Non-pigmented ciliary epithelial cell (primary cell): ENCODE results near the gene CYB561D2.

Source experiments
- DNase-seq: peaks from one replicate; pipeline ENCODE4 v3.0.0-alpha.2; 2010; ENCODE audit warnings: low read depth

Gene CYB561D2

DNA sequence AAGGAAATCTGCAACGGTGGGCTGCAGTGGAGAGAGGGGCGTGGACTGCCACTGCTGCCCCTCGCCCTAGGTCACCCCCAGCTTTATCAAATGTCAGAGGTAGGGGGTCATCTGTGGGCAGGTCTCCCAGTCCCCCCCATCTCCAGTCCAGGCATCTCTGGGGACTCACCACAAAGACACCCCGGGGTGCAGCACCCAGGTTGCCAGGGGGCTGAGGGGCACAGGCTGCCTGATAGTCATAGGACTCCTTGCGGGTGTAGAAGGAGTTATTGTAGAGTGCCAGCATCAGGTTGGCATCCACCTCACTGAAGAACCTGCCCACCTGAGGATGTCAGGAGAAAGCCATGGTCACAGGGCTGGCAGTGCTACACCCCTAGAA is 15.2 kb downstream of the CYB561D2 start:
- DNase-seq, result no peak

DNA sequence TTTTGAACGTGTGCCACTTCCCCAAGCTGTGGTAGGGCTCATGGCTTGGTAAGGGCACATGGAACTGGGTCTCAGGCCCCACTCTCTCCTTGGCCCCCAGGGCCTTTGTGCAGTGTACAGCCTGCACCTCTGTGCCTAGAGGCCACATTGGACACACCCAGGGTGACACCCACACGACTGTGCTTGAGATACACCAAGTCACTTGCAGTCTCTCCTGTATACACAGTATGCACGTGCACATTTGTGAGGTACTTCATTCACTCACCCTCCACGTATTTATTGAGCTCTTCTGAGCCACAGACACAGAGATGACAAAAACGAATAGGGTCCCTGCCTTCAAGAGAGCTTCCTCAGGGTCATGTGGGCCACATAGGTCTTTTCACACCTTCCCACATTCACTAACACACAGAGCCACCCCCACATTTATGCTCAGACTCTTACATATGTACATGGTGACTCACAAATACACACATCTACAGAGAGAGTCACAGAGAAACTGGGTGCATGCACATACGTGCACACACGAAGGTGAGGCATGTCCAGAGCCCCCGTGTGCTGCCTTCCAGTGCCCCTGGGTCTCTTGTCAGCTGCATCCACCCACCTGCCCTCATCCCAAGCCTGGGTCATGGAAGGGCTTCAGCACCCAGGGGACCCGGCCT is 18.5 kb downstream of the CYB561D2 start:
- no peak for DNase-seq

DNA sequence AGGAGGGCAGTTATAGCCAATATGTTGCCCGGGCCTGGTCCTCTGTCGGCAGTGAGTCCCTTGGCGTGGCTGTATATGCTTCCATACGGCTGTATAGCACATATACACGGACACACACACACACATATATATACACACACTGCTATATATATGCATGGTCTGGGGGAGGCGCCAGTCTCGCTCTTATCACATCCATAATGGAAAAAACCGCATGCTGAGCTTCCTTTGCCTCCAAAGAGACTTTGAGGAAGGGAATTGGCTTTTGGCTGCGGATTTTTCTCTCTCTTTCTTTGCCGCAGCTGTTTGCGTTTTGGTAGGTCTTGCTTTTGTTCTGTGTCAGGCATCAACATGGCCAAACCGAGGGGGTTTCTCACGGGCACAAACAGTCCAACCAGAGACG is 19.9 kb downstream of the CYB561D2 start:
- DNase-seq, result no peak

DNA sequence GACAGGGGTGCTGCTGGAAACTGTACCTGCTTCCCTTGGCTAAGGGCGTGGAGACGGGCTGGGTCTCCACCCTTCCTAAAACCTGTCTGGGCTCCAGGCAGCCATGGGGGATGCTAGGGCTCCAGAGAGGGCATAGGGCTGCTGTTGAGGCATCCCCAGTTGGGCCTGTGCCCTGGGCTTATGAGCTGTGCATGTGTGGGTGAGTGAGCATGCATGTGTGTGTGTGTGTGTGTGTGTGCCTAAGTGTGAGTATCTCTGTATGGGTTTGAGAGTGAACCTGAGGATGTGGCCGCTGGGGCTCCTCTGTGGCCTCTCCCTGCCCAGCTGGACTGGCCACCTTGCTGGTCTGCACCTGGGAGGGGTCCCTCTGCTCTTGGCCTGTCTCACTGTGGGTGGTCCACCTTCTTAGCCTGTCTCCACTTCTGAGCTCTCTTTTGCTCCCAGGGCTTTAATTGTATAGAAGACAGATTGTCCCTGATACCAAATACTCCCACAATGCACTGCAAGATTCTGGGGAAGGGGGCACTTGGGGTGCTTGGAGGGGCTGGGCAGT is 20.5 kb downstream of the CYB561D2 start:
- no peak for DNase-seq

DNA sequence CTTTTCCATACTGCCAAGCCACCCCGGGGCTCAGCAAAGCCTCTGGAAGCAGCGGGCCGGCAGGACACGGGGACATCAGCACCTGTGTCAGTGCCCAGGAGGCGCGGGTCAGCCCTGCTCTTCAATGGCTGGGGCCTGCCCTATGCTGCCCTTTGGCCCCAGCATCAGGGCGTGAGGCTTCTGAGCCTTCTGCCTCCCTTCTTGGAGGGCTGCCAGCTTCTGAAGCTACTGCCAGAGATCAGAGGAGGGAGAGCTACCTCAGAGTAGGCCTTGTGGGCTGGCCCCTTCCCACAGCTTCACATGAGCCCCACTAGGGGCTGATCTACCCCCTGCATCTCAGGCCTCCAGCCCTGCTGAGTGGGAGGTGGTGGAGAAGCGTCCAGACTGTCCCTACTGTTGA is 21.7 kb downstream of the CYB561D2 start:
- no peak for DNase-seq

DNA sequence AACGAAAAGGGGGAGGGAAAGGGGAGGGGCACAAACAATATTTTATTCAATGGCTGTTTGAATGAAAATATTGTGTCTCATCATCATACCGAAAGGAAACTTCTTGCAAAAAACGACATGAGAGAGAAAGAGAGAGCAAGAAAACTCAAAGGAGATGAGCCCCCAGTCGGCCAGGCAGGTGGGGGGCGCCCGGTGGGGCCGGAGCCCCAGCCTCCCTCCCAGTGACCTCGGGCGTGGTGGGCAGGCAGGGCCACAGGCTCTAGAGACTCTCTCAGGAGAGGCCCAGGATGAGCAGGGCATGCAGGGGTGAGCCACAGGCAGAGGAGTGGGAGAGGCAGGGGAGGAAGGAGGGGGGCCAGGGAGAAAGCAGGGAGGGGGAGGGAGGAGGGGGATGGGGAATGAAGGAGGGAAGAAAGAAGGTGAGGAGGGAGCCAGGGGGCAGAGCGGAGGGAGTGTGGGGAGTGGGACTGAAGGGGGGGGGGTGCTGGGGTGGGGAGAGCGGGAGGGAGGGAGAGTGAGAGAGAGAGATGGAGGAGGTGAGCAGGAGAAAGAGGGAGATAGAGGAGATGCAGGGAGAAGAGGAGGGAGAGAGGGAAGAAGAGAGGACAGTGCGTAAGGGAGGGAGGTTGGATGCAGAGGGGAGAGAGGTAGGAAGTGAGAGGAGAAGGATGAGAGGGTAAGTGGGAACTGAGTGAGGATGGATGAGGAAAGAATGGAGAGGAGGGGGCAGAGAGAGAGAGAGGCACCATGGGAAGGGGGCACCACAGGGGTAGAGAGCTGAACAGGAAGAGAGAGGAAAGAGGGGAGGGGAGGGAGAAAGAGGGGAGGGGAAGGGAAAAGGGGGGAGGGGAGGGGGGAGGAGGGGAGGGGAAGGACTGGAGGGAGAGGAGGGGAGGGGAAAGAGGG is 22.7 kb downstream of the CYB561D2 start:
- DNase-seq, result no peak

DNA sequence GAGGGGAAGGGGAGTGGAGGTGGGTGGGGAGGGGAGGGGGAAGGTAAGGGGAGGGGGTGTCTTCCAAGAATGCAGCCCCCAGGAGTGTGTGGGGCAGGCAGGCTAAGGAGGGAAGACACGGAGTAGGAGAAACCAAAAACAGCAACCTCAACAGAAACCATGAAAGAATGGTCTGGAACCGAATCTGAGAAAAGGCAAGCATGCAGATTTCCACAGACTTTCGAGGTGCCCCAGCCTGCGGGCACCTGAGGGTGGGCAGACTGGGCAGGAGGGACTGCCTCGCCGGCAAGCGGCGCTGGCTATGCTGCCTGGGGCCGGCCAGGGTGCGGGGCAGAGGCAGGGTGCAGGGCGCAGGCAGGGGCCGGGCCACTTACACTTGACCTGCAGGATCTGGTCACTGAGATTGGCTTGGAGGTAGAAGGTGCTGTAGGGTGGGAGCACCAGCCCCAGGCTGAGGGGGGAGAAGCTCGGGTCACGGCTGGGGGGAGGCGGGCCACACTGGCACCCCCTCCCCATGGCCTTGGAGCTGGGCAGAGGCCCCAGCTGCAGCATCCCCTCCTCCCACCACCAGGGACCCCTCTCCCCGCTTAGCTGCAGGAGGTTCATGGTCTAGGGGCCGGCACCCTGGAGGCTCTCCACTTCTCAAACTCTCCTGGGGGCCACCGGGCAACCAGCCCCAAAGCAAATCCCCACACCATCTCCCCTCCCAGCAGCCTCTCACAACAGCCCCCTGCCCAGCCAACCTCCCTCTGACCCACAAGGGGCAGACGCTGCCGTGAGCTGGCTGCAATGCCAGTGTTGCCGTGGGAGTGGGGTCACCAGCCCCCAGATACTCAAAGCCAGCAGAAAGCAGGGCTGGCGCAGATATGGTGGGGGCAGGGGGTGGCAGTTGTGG is 23.9 kb downstream of the CYB561D2 start:
- no peak for DNase-seq

DNA sequence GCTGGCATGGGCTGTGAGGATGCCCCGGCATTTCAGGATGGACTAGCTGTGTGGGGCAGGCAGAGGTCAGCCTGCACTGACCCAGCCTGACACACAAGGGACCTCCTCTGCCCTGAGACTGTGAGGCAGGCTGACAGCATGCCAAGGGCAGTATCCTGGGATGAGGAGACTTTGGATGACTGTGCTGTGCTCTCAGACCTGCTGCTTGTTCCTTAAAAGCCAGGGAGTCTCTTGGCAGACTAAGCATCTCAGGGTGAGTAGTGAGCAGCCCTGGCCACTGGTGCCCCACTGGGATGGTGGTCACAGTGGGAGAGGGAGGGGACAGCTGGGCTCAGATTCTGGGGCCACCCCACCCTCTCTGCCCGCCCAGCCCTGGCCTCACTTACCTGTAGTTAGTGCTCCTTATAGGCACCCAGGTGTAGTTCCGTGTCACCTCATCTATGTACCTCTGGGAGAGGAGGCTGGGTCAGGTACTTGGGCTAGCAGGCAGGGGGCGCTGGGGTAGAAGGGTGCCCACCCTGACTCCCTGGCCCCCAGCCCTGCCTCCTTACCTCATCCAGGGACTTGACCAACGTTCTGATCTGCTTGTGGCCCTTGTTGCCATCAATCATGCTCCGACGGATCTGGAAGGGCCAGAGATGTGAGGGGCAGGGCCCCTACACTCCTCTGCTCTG is 24.7 kb downstream of the CYB561D2 start:
- DNase-seq, result no peak

DNA sequence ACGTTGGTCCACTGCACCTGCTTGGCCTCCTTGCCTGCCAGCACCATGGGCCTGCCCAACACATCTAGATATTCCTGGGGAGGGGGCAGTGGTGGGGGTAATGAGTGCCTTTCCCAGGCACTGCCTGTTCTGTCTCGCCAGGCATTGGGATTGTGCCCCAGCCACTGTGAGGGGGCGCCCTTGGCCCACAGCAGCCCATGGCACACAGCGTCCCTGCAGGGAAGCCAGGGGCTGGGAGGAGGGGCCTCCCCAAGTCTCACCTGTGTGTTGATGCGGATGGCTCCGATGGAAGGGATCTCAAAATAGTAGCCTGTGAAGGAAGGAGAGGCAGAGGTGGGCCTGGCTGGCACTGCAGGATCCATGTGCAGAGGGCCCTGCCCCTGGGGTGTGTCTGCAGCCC is 27.4 kb downstream of the CYB561D2 start:
- no peak for DNase-seq

DNA sequence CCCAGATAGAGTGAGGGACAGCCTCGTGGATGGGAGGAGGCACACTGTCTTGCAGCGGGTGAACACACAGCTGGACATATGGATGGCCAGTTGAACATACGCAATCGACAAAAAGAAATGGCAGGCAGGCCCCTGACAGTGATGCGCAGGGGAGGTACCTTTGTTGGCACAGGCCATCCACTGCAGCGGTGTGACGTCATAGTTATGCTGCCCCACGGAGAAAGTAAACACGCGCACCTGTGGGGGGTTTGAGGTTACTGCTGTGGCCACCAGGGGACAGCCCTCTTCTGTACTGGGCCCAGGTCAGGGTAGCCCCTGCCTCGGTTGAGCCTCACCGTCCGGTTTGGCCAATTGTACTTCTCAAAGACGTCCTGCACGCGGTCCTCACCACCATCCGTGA is 28.1 kb downstream of the CYB561D2 start:
- no peak for DNase-seq

DNA sequence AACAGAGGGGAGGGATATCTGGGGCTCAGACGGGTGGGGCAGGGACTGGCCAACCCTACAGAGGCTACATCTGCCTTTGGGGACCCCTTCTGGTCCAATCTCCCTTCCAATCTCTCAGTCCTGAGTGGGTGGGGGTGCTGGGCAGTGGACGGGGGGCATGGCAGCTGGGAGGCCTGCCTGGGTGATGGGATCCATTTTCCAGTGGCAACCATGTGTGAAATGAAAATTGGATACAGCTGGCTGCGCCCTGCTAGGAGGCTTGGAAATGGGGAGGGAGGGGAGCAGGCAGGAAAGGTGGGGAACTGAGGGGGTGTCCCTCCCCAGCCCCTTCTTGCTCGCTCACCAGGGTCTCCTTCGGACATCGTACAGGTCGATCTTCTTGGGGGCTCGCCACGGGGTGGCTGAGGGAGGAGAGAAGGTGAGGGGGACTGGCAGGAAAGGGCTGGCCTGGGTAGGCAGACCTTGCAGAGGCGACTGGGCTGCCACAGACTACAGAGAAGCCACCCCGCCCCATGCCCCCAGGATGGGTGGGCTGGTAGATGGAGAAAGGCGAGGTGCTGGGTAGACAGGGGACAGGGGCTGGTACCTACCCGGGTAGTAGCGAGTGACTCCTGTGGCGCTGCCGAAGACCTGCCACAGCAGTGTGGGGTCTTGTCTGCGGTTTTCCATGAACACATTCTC is 29.9 kb downstream of the CYB561D2 start:
- DNase-seq, result no peak

DNA sequence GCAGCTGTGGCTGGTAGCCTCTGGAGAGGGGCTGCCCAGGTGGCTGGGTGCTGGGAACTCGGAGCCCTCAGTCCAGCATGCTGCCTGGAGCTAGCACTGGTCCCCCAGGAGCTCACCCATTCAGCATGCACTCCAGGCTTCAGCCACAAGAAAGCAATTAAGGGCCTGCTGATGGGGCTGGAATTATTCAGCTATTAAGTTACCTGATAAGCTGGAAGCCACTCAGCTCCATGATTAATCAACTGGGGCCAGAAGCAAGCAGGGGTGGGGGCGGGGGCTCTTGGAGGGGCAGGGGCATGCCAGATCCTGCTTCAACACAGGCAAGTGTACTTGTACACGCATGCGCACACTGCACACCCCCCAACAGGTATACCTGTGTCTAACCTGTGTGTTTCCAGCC is 30.7 kb downstream of the CYB561D2 start:
- DNase-seq, result no peak

DNA sequence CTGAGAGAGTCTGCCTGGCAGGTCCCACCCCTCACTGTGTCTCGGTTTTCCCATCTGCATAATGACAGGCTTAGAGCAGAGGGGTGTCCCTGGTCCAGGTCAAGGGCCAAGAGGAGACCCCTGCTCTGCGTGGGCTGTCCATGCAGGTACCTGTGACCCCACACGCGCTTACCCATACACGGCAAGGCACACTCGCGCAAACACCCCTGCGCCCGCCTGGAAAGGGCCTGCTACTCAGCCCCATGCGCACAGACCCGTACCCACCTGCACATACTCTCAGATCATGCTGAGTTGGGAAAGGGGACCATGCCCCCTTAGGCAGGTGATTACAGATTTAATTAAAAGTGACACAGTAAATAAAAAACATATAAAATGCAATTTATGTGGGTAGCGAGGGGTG is 32.1 kb downstream of the CYB561D2 start:
- no peak for DNase-seq

DNA sequence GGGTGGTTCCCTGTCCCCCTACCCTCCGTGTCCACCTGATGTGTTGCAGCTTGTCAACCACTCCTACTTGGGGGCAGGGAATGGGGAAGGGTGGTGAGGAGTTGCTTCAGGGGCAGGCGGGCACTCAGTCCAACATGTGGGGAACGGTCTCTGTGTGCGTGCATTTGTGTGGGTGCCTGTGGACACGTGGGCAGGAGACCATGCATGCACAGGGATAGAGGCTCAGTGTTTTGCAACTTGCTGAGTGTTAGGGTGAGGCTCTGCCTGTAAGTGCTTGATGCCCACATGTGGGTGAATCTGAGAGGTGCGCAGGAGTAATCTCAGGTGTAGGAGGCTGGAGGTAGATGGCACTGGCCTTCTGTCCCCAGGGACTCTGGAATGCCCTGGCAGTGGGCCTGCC is 33.1 kb downstream of the CYB561D2 start:
- DNase-seq, result no peak

DNA sequence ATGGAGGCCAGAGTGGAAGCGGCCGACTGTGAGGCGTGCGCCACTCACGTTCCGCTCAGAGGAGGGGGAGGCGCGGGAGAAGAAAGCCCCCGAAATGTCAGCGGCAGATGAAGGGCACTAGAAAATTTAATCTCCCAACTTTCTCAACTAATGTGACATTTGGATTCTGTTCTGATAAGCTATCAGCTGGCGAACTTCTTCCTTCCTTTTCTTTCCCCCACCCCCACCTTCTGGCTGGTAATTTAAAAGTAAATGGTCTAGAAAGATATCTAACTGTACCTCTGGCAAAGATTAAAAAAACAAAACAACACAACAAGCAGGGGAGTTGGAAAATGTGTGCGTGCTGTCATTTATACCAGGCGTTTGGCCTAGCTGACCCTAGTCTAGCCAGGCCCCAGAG is 35.1 kb downstream of the CYB561D2 start:
- no peak for DNase-seq

DNA sequence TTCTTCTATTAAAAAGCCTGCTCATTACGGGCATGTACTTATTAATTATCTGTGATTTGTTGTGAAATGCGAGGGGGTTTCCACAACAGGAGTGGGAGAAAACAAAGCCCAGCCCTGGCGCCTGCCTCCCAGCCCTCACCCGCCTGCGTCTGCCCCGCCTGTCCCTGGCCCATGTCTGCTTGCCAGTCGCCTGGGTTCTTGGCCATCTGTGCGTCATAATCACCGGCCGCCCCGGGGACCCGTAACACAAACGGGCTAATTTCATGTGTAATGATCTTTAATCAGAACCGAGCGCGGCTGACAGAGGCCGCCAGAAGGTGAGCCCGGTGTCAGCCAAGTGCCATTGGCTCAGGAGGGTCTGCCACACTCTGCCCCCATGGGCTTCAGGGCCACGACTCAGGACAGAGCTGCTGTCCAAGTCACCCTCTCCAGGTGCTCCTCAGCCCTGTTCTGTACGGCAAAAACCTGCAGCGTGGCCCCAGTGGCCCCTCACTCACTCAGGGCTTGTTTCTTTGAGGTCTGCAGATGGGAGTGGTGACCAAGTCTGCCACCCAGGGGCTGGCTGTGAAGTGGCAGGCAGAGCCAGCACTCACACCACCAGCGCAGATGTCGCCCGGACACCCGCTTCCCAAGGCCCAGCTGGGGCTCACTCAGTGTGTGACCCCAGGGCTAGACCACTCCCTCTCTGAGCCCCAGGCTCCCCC is 37.5 kb downstream of the CYB561D2 start:
- no peak for DNase-seq

DNA sequence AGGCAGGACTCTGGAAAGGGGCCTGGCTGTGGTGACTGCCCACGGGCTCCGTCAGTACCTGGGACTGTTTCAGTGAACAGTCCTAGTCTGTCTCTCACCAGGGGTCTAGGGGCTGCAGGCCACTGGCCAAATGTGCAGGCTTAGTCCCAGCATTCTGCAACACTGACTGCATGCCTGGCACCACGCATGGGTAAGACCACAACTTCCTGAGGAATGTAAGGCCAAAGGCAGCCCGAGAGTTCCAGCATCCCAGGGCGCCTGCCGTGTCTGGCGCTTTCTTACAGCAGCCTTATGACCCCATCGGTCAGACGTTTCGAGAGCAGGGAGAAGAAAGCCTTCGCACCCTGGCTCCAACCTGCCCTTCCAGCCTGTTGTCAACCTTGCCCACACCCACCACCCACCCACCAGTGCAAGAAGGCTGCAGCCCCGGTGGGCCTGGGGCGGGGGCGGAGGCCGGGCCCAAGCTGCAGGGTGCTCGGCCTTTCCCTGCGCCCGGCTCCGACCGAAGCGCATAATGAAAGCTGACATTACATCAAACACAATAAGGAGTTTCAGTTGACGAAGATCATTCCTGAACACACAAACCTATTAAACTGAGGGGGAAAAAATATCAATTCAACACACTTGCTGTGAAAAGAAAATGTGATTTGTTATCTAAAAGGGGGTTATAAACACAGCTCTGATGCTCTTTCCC is 38.2 kb downstream of the CYB561D2 start:
- no peak for DNase-seq

DNA sequence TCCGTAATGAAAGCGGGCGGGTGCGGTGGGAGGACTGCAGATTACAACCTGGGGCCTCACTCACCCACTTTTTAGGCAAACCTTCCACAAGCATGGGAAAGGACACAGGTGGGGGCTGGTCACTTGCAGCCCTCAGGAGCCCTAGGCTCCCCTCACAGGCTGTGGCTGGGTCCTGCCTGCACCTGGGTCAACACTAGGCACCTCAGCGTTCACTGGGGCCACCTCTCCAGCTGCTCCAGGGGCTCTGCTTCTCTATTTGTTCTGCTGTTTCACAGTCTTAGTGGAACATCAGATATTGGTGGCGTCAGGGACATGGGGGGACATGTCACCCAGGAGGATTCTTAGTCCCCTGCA is 38.7 kb downstream of the CYB561D2 start:
- no peak for DNase-seq

DNA sequence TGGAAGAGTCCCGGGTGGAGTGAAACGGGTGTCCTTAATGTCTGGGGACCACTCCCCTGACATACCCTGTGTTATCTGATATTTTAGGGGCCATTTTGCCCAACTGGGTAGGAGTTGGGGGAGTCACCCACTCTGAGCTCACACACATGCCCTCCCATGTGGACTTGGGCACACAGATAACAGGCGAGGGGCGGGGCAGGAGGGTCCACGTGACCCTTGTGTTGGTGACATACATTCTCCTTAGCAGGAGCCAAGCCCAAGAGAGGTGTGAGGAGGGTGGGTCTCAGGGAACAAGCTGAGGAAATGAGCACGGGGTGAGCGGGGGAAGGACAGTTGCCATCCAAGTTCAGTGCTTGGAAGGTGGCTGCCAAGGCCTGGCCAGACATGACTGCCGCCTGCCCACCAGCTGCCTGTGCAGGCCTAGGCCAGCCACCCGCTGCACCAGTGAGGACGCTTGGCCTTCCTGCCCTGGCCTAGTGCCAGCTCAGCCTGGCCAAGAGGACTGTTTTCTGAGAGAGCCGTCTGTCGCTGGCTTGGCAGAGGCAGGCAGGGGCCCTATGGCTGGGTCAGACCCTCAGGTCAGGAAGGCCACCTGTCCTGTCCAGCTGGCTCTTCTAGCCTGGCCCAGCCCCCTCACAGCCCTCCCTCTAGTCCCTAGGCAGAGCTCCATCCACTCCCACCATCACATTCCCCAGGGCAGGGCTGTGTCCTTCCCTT is 40.0 kb downstream of the CYB561D2 start:
- no peak for DNase-seq
